GM18951 (cell line): ENCODE measurements around the gene LATS2.

Experiments
- POLR2A ChIP-seq: IDR thresholded peaks from 4 replicates; pipeline ENCODE4 v1.6.1; 2011; ENCODE audit warnings: mild to moderate bottlenecking; ENCODE audit not compliant: insufficient read length, insufficient read depth; ENCODE audit errors: extremely low read depth
- in situ Hi-C: fragments of 300-500 bp; cut with MboI; formaldehyde crosslinking; loops from one replicate; pipeline ENCODE4 v1.12.0; 2022; ENCODE audit warnings: low sequenced_read_pairs, mixed read lengths, inconsistent platforms; ENCODE audit not compliant: unreplicated experiment

Gene LATS2

GRCh38 chr13:21033212-21033840, 28.1 kb downstream of the LATS2 start:
- in situ Hi-C loops, result no loop called here
- no peak for TF ChIP-seq POLR2A

DNA sequence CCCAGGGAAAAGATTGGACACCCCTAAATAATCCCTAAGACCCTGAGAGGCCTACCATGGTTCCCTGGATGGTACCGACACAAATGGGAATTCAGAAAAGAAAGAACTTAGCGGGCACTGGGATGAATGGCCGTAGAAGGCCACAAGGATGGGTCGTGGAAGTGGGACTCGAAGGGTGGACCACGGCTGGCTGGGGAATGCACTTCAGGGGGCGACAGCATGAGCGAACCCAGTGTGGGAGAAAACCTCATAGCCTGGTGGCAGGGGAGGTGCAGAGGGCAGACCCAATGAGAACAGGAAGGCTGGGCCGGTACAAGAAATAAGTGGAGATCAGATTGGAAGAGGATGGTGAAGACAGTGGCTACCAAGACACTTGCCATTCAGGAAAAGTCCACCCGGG, 28.7 kb downstream of the LATS2 start:
- in situ Hi-C loops, result no loop called here

GRCh38 chr13:21031594-21032275, 29.7 kb downstream of the LATS2 start:
- in situ Hi-C loops, result no loop called here
- no peak for TF ChIP-seq POLR2A

More for the DNA sequence above, 28.7 kb downstream of the LATS2 start:
- no peak for TF ChIP-seq POLR2A

DNA sequence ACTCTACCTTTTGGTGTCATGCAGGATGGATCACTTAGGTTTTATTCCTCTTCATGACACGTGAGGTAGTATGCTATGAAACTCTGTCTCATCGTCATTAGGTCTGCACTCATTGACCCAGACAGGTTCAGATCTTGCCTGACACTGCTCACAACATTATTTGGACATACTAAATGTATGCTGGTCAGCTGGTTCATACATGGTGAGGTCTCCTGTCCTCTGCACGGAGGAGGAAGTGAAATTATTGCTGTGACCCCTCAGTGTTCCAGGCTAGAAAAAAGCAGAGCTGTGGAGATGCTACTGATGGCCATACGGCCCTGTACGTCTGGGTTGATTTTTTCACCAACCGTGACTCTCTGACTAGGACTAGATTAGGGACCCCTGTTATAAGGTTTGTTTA, 35.8 kb downstream of the LATS2 start:
- no peak for TF ChIP-seq POLR2A
- in situ Hi-C loops, result no loop called here

GRCh38 chr13:21022056-21022979, 39.1 kb downstream of the LATS2 start:
- in situ Hi-C loops, result no loop called here
- TF ChIP-seq POLR2A, result no peak

GRCh38 chr13:21020581-21020980, 40.8 kb downstream of the LATS2 start:
- TF ChIP-seq POLR2A, result no peak
- in situ Hi-C loops, result no loop called here

- in situ Hi-C loops, result no loop called here
- TF ChIP-seq POLR2A, result no peak
Measured at GRCh38 chr13:21020176-21020575, 41.2 kb downstream of the LATS2 start.

DNA sequence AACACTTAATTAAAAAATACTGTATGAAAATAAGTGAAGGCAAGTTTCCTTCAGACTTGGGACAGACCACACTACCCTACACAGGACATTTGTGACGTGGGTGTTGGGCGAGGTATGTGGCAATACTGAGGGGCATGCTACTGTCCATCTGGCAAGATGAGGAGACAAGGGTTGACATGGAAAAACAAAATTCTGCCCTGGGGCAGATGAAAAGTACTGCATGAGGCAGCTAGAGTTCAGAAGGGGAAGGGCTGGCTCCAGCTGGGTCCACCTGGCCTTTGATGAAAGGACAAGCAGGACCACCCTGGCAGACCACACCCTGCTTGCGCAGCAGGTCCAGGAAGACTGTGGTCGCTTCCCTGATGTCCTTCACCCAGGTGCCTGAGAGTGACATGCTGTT, 43.2 kb downstream of the LATS2 start:
- in situ Hi-C loops, result no loop called here

GRCh38 chr13:21016487-21016886, 44.9 kb downstream of the LATS2 start:
- TF ChIP-seq POLR2A, result no peak
- in situ Hi-C loops, result no loop called here

More for the DNA sequence above, 43.2 kb downstream of the LATS2 start:
- TF ChIP-seq POLR2A, result no peak

DNA sequence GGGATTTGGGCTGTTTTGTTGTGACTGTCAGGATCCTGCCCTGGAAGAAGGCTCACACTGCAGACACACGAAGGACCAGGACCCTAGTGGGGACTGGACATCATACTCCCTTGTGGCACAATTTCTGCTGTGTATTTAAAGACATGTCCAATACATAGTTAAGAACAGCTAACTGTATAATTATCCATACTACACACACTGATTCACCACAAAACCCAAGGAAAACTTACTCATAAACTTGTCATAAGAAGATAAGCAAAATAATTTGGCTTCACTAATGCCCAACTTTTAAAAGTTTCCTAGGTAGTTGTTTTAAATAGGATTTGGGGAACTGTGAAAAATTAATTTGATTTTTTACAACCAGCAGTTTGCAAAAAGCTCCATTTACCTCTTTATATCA, 46.1 kb downstream of the LATS2 start:
- TF ChIP-seq POLR2A, result no peak
- in situ Hi-C loops, result no loop called here

- no peak for TF ChIP-seq POLR2A
- in situ Hi-C loops, result no loop called here
Measured at GRCh38 chr13:21014502-21015170, 46.8 kb downstream of the LATS2 start.

GRCh38 chr13:21014139-21014501, 47.3 kb downstream of the LATS2 start:
- no peak for TF ChIP-seq POLR2A
- in situ Hi-C loops, result no loop called here

DNA sequence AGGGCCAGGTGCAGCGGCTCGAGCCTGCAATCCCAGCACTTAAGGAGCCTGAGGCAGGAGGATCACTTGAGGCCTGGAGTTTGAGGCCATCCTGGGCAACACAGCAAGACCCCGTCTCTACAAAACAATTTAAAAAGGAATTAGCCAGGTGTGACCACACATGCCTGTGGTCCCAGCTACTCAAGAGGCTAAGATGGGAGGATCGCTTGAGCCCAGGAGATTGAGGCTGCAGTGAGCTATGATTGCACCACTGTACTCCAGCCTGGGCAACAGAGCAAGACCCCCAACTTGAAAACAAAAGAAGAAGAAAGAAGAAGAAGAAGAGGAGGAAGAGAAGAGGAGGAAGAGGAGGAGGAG, 47.7 kb downstream of the LATS2 start:
- TF ChIP-seq POLR2A, result no peak
- in situ Hi-C loops, result no loop called here
